HEK293 (cell line): Measurements from ENCODE around the gene OPALIN.

Experiments used
- CTCF ChIA-PET: fragments of 350-600 bp; formaldehyde crosslinking; extraction: SDS; loops from one replicate; lab custom pipeline; 2021; ENCODE audit warnings: antibody characterized with exemption; lab: Yijun Ruan, JAX
- POLR2A ChIA-PET: fragments of 300-600 bp; formaldehyde crosslinking; extraction: SDS; loops from one replicate; lab custom pipeline; 2020; ENCODE audit warnings: antibody characterized with exemption, inconsistent platforms; lab: Yijun Ruan, JAX
- H3K27ac ChIP-seq: fragments of 200-500 bp; sonication (Bioruptor generic); 2 replicates; pipeline ENCODE4 v1.5.1; 2014; ENCODE audit warnings: low read depth, low read length, control low read depth, inconsistent platforms; ENCODE audit errors: extremely low read depth
- H3K36me3 ChIP-seq, 2 experiments: fragments of 200-500 bp in 1 of 2; sonication (Bioruptor generic) in 1 of 2; 1 replicate in 1 of 2; 2 replicates in 1 of 2; pipeline ENCODE4 v1.5.1; 2014 to 2017; ENCODE audit warnings: inconsistent platforms in 2 of 2, low read length in 2 of 2; ENCODE audit not compliant: control insufficient read depth in 2 of 2, insufficient read depth in 1 of 2
- H3K4me1 ChIP-seq: fragments of 200-500 bp; sonication (Bioruptor generic); 2 replicates; pipeline ENCODE4 v1.5.1; 2014; ENCODE audit warnings: mild to moderate bottlenecking, low read length, inconsistent platforms; ENCODE audit not compliant: control insufficient read depth, insufficient read depth
- H3K4me3 ChIP-seq: 2 replicates; pipeline ENCODE4 v1.5.1; 2011; ENCODE audit warnings: low read depth, mild to moderate bottlenecking, control low read depth, low read length, moderate library complexity
- H3K9me3 ChIP-seq: fragments of 200-500 bp; sonication (Bioruptor generic); 2 replicates; pipeline ENCODE4 v1.5.1; 2014; ENCODE audit warnings: low read depth, low read length, inconsistent platforms; ENCODE audit not compliant: control insufficient read depth, insufficient read depth
- CTCF ChIP-seq: fragments of 450-650 bp; formaldehyde crosslinking; IDR thresholded peaks from 2 replicates; pipeline ENCODE4 v1.5.1; 2016; ENCODE audit warnings: missing biosample characterization, missing genetic modification characterization
- GFI1B ChIP-seq: fragments of 450-650 bp; formaldehyde crosslinking; IDR thresholded peaks from 2 replicates; pipeline ENCODE4 v1.5.1; 2016; ENCODE audit warnings: missing biosample characterization, missing genetic modification characterization
- GLI4 ChIP-seq: fragments of 450-650 bp; formaldehyde crosslinking; IDR thresholded peaks from 2 replicates; pipeline ENCODE4 v1.5.1; 2016; ENCODE audit warnings: missing biosample characterization, missing genetic modification characterization
- HIC1 ChIP-seq: fragments of 450-650 bp; formaldehyde crosslinking; IDR thresholded peaks from 2 replicates; pipeline ENCODE4 v1.5.1; 2016; ENCODE audit warnings: missing biosample characterization, missing genetic modification characterization
- HOXA7 ChIP-seq: sonication (generic); formaldehyde crosslinking; IDR thresholded peaks from 2 replicates; pipeline ENCODE4 v1.8.1; 2022; ENCODE audit warnings: missing genetic modification reagents, borderline replicate concordance
- IKZF3 ChIP-seq: fragments of 450-650 bp; IDR thresholded peaks from 2 replicates; pipeline ENCODE4 v1.5.0; 2018; ENCODE audit warnings: missing biosample characterization, mild to moderate bottlenecking, missing genetic modification characterization, moderate library complexity
- KLF8 ChIP-seq: fragments of 450-650 bp; formaldehyde crosslinking; IDR thresholded peaks from 2 replicates; pipeline ENCODE4 v1.5.1; 2016; ENCODE audit warnings: missing biosample characterization, missing genetic modification characterization
- KLF9 ChIP-seq: fragments of 450-650 bp; formaldehyde crosslinking; IDR thresholded peaks from 2 replicates; pipeline ENCODE4 v1.5.1; 2016; ENCODE audit warnings: missing biosample characterization, missing genetic modification characterization, low read depth
- OSR2 ChIP-seq: fragments of 450-650 bp; formaldehyde crosslinking; IDR thresholded peaks from 2 replicates; pipeline ENCODE4 v1.5.1; 2016; ENCODE audit warnings: missing biosample characterization, missing genetic modification characterization
- REPIN1 ChIP-seq: fragments of 450-650 bp; formaldehyde crosslinking; IDR thresholded peaks from 2 replicates; pipeline ENCODE4 v1.5.1; 2017; ENCODE audit warnings: missing biosample characterization, missing genetic modification characterization, low read depth
- SP3 ChIP-seq: fragments of 450-650 bp; formaldehyde crosslinking; IDR thresholded peaks from 2 replicates; pipeline ENCODE4 v1.5.1; 2016; ENCODE audit warnings: missing biosample characterization, missing genetic modification characterization
- TRIM28 ChIP-seq: IDR thresholded peaks from 2 replicates; pipeline ENCODE4 v1.6.1; 2011; ENCODE audit warnings: low read length, control low read depth, borderline replicate concordance
- ZBTB11 ChIP-seq: fragments of 450-650 bp; formaldehyde crosslinking; conservative IDR thresholded peaks from 2 replicates; pipeline ENCODE4 v1.5.1; 2016; ENCODE audit warnings: low read depth, missing biosample characterization, missing genetic modification characterization
- ZNF16 ChIP-seq: fragments of 450-650 bp; formaldehyde crosslinking; IDR thresholded peaks from 2 replicates; pipeline ENCODE4 v1.5.1; 2016; ENCODE audit warnings: low read depth, missing biosample characterization, missing genetic modification characterization
- ZNF24 ChIP-seq: fragments of 450-650 bp; formaldehyde crosslinking; IDR thresholded peaks from 2 replicates; pipeline ENCODE4 v1.5.1; 2016; ENCODE audit warnings: missing biosample characterization, missing genetic modification characterization
- ZNF394 ChIP-seq: fragments of 450-650 bp; formaldehyde crosslinking; IDR thresholded peaks from 2 replicates; pipeline ENCODE4 v1.5.1; 2016; ENCODE audit warnings: missing biosample characterization, missing genetic modification characterization, mild to moderate bottlenecking, moderate library complexity, borderline replicate concordance
- ZNF398 ChIP-seq: fragments of 450-650 bp; formaldehyde crosslinking; IDR thresholded peaks from 2 replicates; pipeline ENCODE4 v1.5.1; 2017; ENCODE audit warnings: missing biosample characterization, missing genetic modification characterization
- ZNF529 ChIP-seq: fragments of 450-650 bp; formaldehyde crosslinking; IDR thresholded peaks from 2 replicates; pipeline ENCODE4 v1.5.1; 2017; ENCODE audit warnings: missing genetic modification characterization, missing biosample characterization; ENCODE audit not compliant: insufficient replicate concordance
- ZNF548 ChIP-seq: fragments of 450-650 bp; formaldehyde crosslinking; IDR thresholded peaks from 2 replicates; pipeline ENCODE4 v1.5.1; 2016; ENCODE audit warnings: missing biosample characterization, missing genetic modification characterization
- ZNF555 ChIP-seq: fragments of 450-650 bp; formaldehyde crosslinking; conservative IDR thresholded peaks from 2 replicates; pipeline ENCODE4 v1.5.1; 2017; ENCODE audit warnings: missing biosample characterization, mild to moderate bottlenecking, missing genetic modification characterization, inconsistent platforms
- ZNF561 ChIP-seq: fragments of 450-650 bp; IDR thresholded peaks from 2 replicates; pipeline ENCODE4 v1.5.1; 2018; ENCODE audit warnings: missing biosample characterization, missing genetic modification characterization, borderline replicate concordance
- ZNF585B ChIP-seq: fragments of 450-650 bp; formaldehyde crosslinking; IDR thresholded peaks from 2 replicates; pipeline ENCODE4 v1.5.1; 2016; ENCODE audit warnings: missing biosample characterization, missing genetic modification characterization
- ZNF629 ChIP-seq: fragments of 450-650 bp; formaldehyde crosslinking; IDR thresholded peaks from 2 replicates; pipeline ENCODE4 v1.5.1; 2017; ENCODE audit warnings: missing biosample characterization, missing genetic modification characterization
- ZNF658 ChIP-seq: fragments of 450-650 bp; formaldehyde crosslinking; IDR thresholded peaks from 2 replicates; pipeline ENCODE4; 2016; ENCODE audit warnings: missing biosample characterization, missing genetic modification characterization
- ZNF701 ChIP-seq: fragments of 450-650 bp; formaldehyde crosslinking; IDR thresholded peaks from 2 replicates; pipeline ENCODE4 v1.5.1; 2016; ENCODE audit warnings: missing biosample characterization, missing genetic modification characterization
- ZNF707 ChIP-seq: fragments of 450-650 bp; formaldehyde crosslinking; IDR thresholded peaks from 2 replicates; pipeline ENCODE4 v1.5.1; 2016; ENCODE audit warnings: missing biosample characterization, missing genetic modification characterization
- ZXDB ChIP-seq: fragments of 450-650 bp; formaldehyde crosslinking; IDR thresholded peaks from 2 replicates; pipeline ENCODE4 v1.5.1; 2016; ENCODE audit warnings: missing biosample characterization, missing genetic modification characterization

OPALIN gene

GRCh38 chr10:96369890-96370583 is 11.2 kb upstream of the OPALIN start:
- POLR2A ChIA-PET: no interaction called here
- CTCF ChIA-PET: interaction anchor here (0.7 to 3.0 kb wide), 31 partner anchors 8 to 708 kb away, joined by 3 to 21 read pairs (median 4); partner anchors contain the start of gene OPALIN
- TF ChIP-seq ZNF561 (tag by site-specific recombination) (no peak), ZNF548 (tag by site-specific recombination) (no peak), ZNF394 (tag by site-specific recombination) (no peak), KLF9 (tag by site-specific recombination) (no peak), ZBTB11 (tag by site-specific recombination) (no peak), ZNF707 (tag by site-specific recombination) (no peak), IKZF3 (tag by site-specific recombination) (no peak), ZNF629 (tag by site-specific recombination) (no peak), ZNF555 (tag by site-specific recombination) (no peak), KLF8 (tag by site-specific recombination) (no peak), GLI4 (tag by site-specific recombination) (no peak)
- H3K4me1 ChIP-seq: no peaks in the 10 kb centered on the region
- no peaks in the 10 kb centered on the region for H3K9me3 ChIP-seq
- no peak overlapping the region for H3K27ac ChIP-seq
- no peak overlapping the region for H3K4me3 ChIP-seq
- no peaks in the 10 kb centered on the region for H3K36me3 ChIP-seq

GRCh38 chr10:96368971-96369370 is 10.2 kb upstream of the OPALIN start:
- H3K27ac ChIP-seq: no peak overlapping the region
- H3K9me3 ChIP-seq: no peaks in the 10 kb centered on the region
- no peak for TF ChIP-seq ZNF24 (tag by site-specific recombination)
- TF ChIP-seq ZNF658: no peak
- TF ChIP-seq TRIM28: no peak
- no peak for TF ChIP-seq GFI1B (tag by site-specific recombination)
- TF ChIP-seq CTCF (tag by site-specific recombination): no peak
- no peak for TF ChIP-seq REPIN1 (tag by site-specific recombination)
- TF ChIP-seq SP3 (tag by site-specific recombination): no peak
- TF ChIP-seq ZNF529: no peak
- TF ChIP-seq HIC1 (tag by site-specific recombination): no peak
- TF ChIP-seq ZXDB (tag by site-specific recombination): no peak
- TF ChIP-seq OSR2 (tag by site-specific recombination): no peak
- TF ChIP-seq ZNF16 (tag by site-specific recombination): no peak
- TF ChIP-seq ZNF701 (tag by site-specific recombination): no peak
- TF ChIP-seq ZNF585B (tag by site-specific recombination): no peak
- TF ChIP-seq HOXA7 (CRISPR knock-in tag): no peak
- TF ChIP-seq ZNF398: no peak
- ChIA-PET POLR2A (interaction anchor here (0.6 kb wide), 1 partner anchor 12 kb away, joined by 3 read pairs; no protein-coding TSS in a partner anchor), CTCF (interaction anchor here (0.8 to 2.0 kb wide), 3 partner anchors 17 to 142 kb away, joined by 4 to 12 read pairs (median 4); no protein-coding TSS in a partner anchor)
- no peak overlapping the region for H3K4me3 ChIP-seq
- H3K36me3 ChIP-seq: no peaks in the 10 kb centered on the region
- no peaks in the 10 kb centered on the region for H3K4me1 ChIP-seq
